DND-41 (cell line): Measurements from ENCODE around the gene RPN2.

ENCODE experiments used
- ATAC-seq: fragments of 200-7000 bp; cut with Tn5 transposase; 3 replicates; pipeline ENCODE4 v1.9.1; 2021; ENCODE audit warnings: low read depth; ENCODE audit not compliant: insufficient read depth
- DNase-seq: peaks from one replicate; pipeline ENCODE4 v3.0.0-alpha.2; 2020
- H2AFZ ChIP-seq: 2 replicates; pipeline ENCODE4 v1.6.0; 2012; ENCODE audit warnings: low read depth, low read length
- H3K27ac ChIP-seq: 2 replicates; pipeline ENCODE4 v1.5.1; 2012; ENCODE audit warnings: low read length, inconsistent platforms
- H3K27me3 ChIP-seq: fragments of 200-600 bp; sonication (generic); 2 replicates; pipeline ENCODE4 v1.6.0; 2012; ENCODE audit warnings: low read length, mild to moderate bottlenecking, inconsistent platforms; ENCODE audit not compliant: insufficient read depth, poor library complexity
- H3K36me3 ChIP-seq: 2 replicates; pipeline ENCODE4 v1.5.1; 2012; ENCODE audit warnings: low read length, inconsistent platforms; ENCODE audit not compliant: insufficient read depth
- H3K4me1 ChIP-seq: 2 replicates; pipeline ENCODE4 v1.5.1; 2012; ENCODE audit warnings: mild to moderate bottlenecking, low read length; ENCODE audit not compliant: insufficient read depth
- H3K4me2 ChIP-seq: 2 replicates; pipeline ENCODE4 v1.6.0; 2012; ENCODE audit warnings: mild to moderate bottlenecking, moderate library complexity, low read length, inconsistent platforms; ENCODE audit not compliant: insufficient read depth
- H3K4me3 ChIP-seq, 2 experiments: fragments of 200-600 bp in 1 of 2; shearing (Covaris generic) in 1 of 2; 2 replicates each; pipeline ENCODE4 v1.5.1; 2012 to 2016; ENCODE audit warnings: inconsistent platforms in 2 of 2, low read length in 2 of 2, mild to moderate bottlenecking in 2 of 2, low read depth in 1 of 2, moderate library complexity in 1 of 2
- H3K79me2 ChIP-seq: 2 replicates; pipeline ENCODE4 v1.6.0; 2012; ENCODE audit warnings: low read length, inconsistent platforms; ENCODE audit not compliant: insufficient read depth
- H3K9ac ChIP-seq: 2 replicates; pipeline ENCODE4 v1.6.0; 2012; ENCODE audit warnings: low read depth, mild to moderate bottlenecking, inconsistent platforms, low read length, moderate library complexity
- H3K9me3 ChIP-seq: 2 replicates; pipeline ENCODE4 v1.5.1; 2012; ENCODE audit warnings: low read length, moderate library complexity, mild to moderate bottlenecking, inconsistent platforms; ENCODE audit not compliant: insufficient read depth, severe bottlenecking
- H4K20me1 ChIP-seq: 2 replicates; pipeline ENCODE4 v1.6.0; 2012; ENCODE audit warnings: low read length; ENCODE audit not compliant: insufficient read depth
- CTCF ChIP-seq: IDR thresholded peaks from 2 replicates; pipeline ENCODE4 v1.5.1; 2012; ENCODE audit warnings: borderline replicate concordance, low read length, moderate library complexity, mild to moderate bottlenecking; ENCODE audit not compliant: poor library complexity, severe bottlenecking; ENCODE audit errors: extremely low read depth
- EZH2 ChIP-seq: IDR thresholded peaks from 3 replicates; pipeline ENCODE4 v1.6.1; 2012; ENCODE audit warnings: borderline replicate concordance, low read depth, mild to moderate bottlenecking, moderate library complexity, low read length, inconsistent platforms; ENCODE audit not compliant: severe bottlenecking

Gene RPN2

GRCh38 chr20:37165031-37165430, 14.1 kb upstream of the RPN2 start:
- no peaks in the 10 kb centered on the region for H3K36me3 ChIP-seq
- no peak for TF ChIP-seq EZH2
- no peak for TF ChIP-seq CTCF

GRCh38 chr20:37166867-37167266, 12.3 kb upstream of the RPN2 start:
- H3K4me2 ChIP-seq: no peak overlapping the region
- H3K27me3 ChIP-seq: no peaks in the 10 kb centered on the region
- no peak overlapping the region for H2AFZ ChIP-seq
- no peaks in the 10 kb centered on the region for H3K79me2 ChIP-seq
- no peak overlapping the region for H3K27ac ChIP-seq
- no peaks in the 10 kb centered on the region for H3K4me1 ChIP-seq
- H4K20me1 ChIP-seq: no peaks in the 10 kb centered on the region
- H3K36me3 ChIP-seq: no peaks in the 10 kb centered on the region
- ATAC-seq: no peak
- no peak for DNase-seq
- no peaks in the 10 kb centered on the region for H3K9me3 ChIP-seq
- no peak overlapping the region for H3K4me3 ChIP-seq
- H3K9ac ChIP-seq: no peak overlapping the region
- TF ChIP-seq EZH2 (no peak), CTCF (no peak)

More at GRCh38 chr20:37165031-37165430, 14.1 kb upstream of the RPN2 start:
- no peaks in the 10 kb centered on the region for H3K9me3 ChIP-seq
- H3K4me3 ChIP-seq: no peak overlapping the region
- no peaks in the 10 kb centered on the region for H3K79me2 ChIP-seq
- H3K27ac ChIP-seq: no peak overlapping the region
- no peaks in the 10 kb centered on the region for H3K4me1 ChIP-seq
- no peak overlapping the region for H2AFZ ChIP-seq
- ATAC-seq: no peak
- DNase-seq: no peak
- no peaks in the 10 kb centered on the region for H3K27me3 ChIP-seq
- no peak overlapping the region for H3K4me2 ChIP-seq
- no peaks in the 10 kb centered on the region for H4K20me1 ChIP-seq
- H3K9ac ChIP-seq: no peak overlapping the region

- Histone ChIP-seq H4K20me1 (no peaks in the 10 kb centered on the region), H3K9me3 (no peaks in the 10 kb centered on the region), H3K27ac (no peak overlapping the region), H3K79me2 (peaks cover 8% of the 10 kb centered on the region; the same call in 1 of the 2 replicates), H3K27me3 (no peaks in the 10 kb centered on the region), H3K4me2 (no peak overlapping the region), H3K4me3 (no peak overlapping the region), H3K36me3 (no peaks in the 10 kb centered on the region), H2AFZ (no peak overlapping the region), H3K9ac (no peak overlapping the region), H3K4me1 (peaks cover 11% of the 10 kb centered on the region)
- ATAC-seq (no peak), DNase-seq (no peak)
- no peak for TF ChIP-seq EZH2
- TF ChIP-seq CTCF: no peak
These were observed 6.3 kb upstream of the RPN2 start for GRCh38 chr20:37172836-37173235.
